SK-N-MC (cell line): ENCODE measurements around the gene VWA7.

Source experiments
- EZH2 ChIP-seq: fragments of 200-600 bp; sonication (generic); IDR thresholded peaks from one replicate; pipeline ENCODE4 v1.6.1; 2017; ENCODE audit warnings: antibody characterized with exemption
- FOXP2 ChIP-seq: optimal IDR thresholded peaks from 2 replicates; pipeline ENCODE3; 2011; ENCODE audit warnings: mild to moderate bottlenecking, moderate library complexity; ENCODE audit not compliant: insufficient read depth; ENCODE audit errors: extremely low read length, control extremely low read depth
- POLR2AphosphoS5 ChIP-seq: IDR thresholded peaks from 2 replicates; pipeline ENCODE4 v1.6.1; 2012; ENCODE audit warnings: mild to moderate bottlenecking, low read depth, low read length, borderline replicate concordance

DNA sequence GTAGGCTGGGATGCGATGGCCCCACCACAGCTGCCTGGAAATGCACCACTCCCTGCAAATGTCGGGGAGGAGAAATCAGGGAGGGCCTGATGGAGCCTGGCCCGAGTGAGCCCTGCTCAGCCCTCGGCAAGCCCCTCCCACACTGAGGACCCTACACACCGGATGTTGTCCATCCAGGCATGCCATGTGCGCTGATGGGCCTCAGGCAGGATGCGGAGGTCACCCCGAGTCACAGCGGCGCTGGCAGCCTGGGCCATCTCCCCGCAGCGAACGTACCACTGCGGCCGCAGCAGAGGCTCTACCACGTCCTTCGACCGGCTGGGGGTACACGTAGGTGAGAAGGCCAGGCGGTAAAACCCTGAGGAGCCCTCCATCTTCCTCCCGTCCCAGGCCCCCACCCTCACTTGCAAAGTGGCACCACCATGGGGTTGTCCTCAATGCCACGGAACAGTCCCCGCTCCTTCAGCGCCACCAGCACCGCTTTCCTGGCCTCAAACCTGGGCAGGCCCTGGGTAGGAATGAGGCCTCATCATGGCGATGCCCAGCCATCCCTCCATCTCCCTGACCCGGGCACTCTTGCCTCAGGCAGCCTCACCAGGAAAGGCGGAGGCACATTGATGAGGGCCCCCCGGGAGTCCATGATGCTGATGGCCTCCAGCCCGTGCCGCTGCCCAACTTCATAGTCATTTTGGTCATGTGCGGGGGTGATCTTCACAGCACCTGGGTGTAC, 5.2 kb upstream of the VWA7 start:
- no peak for TF ChIP-seq POLR2AphosphoS5
- no peak for TF ChIP-seq EZH2
- TF ChIP-seq FOXP2 = no peak
